K562 (cell line): Measurements from ENCODE around the gene ANKRD33. TPM values are rescaled to one million over a fixed set of nuclear protein-coding genes. Genes with fewer than 3 reads are reported as not detected.

ENCODE experiments used
- ATAC-seq: fragments of 200-7000 bp; cut with Tn5 transposase; 3 replicates; pipeline ENCODE4 v1.9.1; 2020; ENCODE audit warnings: moderate library complexity
- BruUV-seq: library from RNA; stranded (reverse); fragments of 400-500 nt; replicated peaks from 2 replicates; lab custom pipeline; 2021; lab: Mats Ljungman, UMichigan
- CTCF ChIA-PET: fragments of 300-600 bp; formaldehyde crosslinking; extraction: SDS; loops from one replicate; lab custom pipeline; 2021; ENCODE audit warnings: low intra/inter-chr PET ratio; lab: Yijun Ruan, JAX
- POLR2A ChIA-PET: fragments of 300-600, 350-650 bp; sonication (Branson Sonifier 250); formaldehyde crosslinking; extraction: SDS; loops from one replicate; lab custom pipeline; 2021; ENCODE audit warnings: antibody characterized with exemption, inconsistent platforms; lab: Yijun Ruan, JAX
- DNase-seq, 4 experiments: peaks; one replicate each; pipeline versions ENCODE4 v3.0.0 to v3.0.0-alpha.2; 2011 to 2018; ENCODE audit warnings: low spot score in 3 of 4, mixed read lengths in 3 of 4; ENCODE audit errors: extremely low read depth in 1 of 4
- FAIRE-seq: peaks from 2 replicates; lab custom pipeline; 2011; peaks lifted over from hg19 to GRCh38; lab: Jason Lieb, UNC
- H2AFZ ChIP-seq: 2 replicates; pipeline ENCODE4 v1.6.0; 2011; ENCODE audit warnings: low read depth, low read length, control low read depth, inconsistent platforms
- H3K27ac ChIP-seq: fragments of 200-600 bp; 3 replicates; pipeline ENCODE4 v1.8.0; 2011; ENCODE audit warnings: low read depth, mild to moderate bottlenecking, control low read depth, inconsistent platforms, low read length, moderate library complexity, mixed read lengths; ENCODE audit errors: extremely low read depth
- H3K27me3 ChIP-seq, 2 experiments: fragments of 300-600 bp in 1 of 2; 2 replicates in 1 of 2; 3 replicates in 1 of 2; pipeline versions ENCODE4 v1.6.0 to v1.8.0; 2011; ENCODE audit warnings: inconsistent platforms in 2 of 2, low read length in 2 of 2, mild to moderate bottlenecking in 1 of 2, mixed read lengths in 1 of 2, moderate library complexity in 1 of 2; ENCODE audit not compliant: control insufficient read depth in 2 of 2, insufficient read depth in 2 of 2
- H3K36me3 ChIP-seq: fragments of 300-600 bp; 3 replicates; pipeline ENCODE4 v1.8.0; 2011; ENCODE audit warnings: mild to moderate bottlenecking, low read length, inconsistent platforms; ENCODE audit not compliant: control insufficient read depth, insufficient read depth
- H3K4me1 ChIP-seq, 2 experiments: fragments of 200-600 bp in 1 of 2; replicated peaks in 1 of 2; 2 replicates in 1 of 2; 3 replicates in 1 of 2; pipeline versions ENCODE4 v1.5.1 to v1.8.0; 2011; ENCODE audit warnings: inconsistent platforms in 2 of 2, low read length in 2 of 2, mild to moderate bottlenecking in 1 of 2, mixed read lengths in 1 of 2, moderate library complexity in 1 of 2; ENCODE audit not compliant: control insufficient read depth in 2 of 2, insufficient read depth in 2 of 2
- H3K4me2 ChIP-seq: 2 replicates; pipeline ENCODE4 v1.6.1; 2011; ENCODE audit warnings: low read length, control low read depth, inconsistent platforms, mixed read lengths; ENCODE audit not compliant: insufficient read depth
- H3K4me3 ChIP-seq: fragments of 200-600 bp; sonication (generic), shearing (Covaris generic); 2 replicates; pipeline ENCODE4 v1.5.1; 2016; ENCODE audit warnings: control low read depth, inconsistent platforms
- H3K79me2 ChIP-seq: fragments of 200-600 bp; 3 replicates; pipeline ENCODE4 v1.8.0; 2011; ENCODE audit warnings: low read length, inconsistent platforms; ENCODE audit not compliant: control insufficient read depth, insufficient read depth
- H3K9ac ChIP-seq, 2 experiments: 2 replicates each; pipeline versions ENCODE4 v1.6.0 to v1.6.1; 2011; ENCODE audit warnings: low read depth in 2 of 2, low read length in 2 of 2, control low read depth in 1 of 2, inconsistent platforms in 1 of 2, mild to moderate bottlenecking in 1 of 2, mixed read lengths in 1 of 2; ENCODE audit not compliant: insufficient read depth in 1 of 2
- H3K9me1 ChIP-seq: one replicate; pipeline ENCODE4 v1.6.0; 2011; ENCODE audit warnings: inconsistent platforms, mild to moderate bottlenecking, low read length, moderate library complexity; ENCODE audit not compliant: control insufficient read depth, insufficient read depth
- H3K9me3 ChIP-seq: replicated peaks from 2 replicates; pipeline ENCODE4 v1.5.1; 2011; ENCODE audit warnings: low read depth, low read length, inconsistent platforms; ENCODE audit not compliant: control insufficient read depth, insufficient read depth
- H4K20me1 ChIP-seq: replicated peaks from 2 replicates; pipeline ENCODE4 v1.6.1; 2011; ENCODE audit warnings: low read length, inconsistent platforms, mixed read lengths; ENCODE audit not compliant: control insufficient read depth, insufficient read depth
- ADNP ChIP-seq: fragments of 200-800 bp; sonication (Bioruptor generic); IDR thresholded peaks from 2 replicates; pipeline ENCODE4 v1.6.1; 2016; ENCODE audit warnings: missing genetic modification characterization, missing compliant biosample characterization
- CCAR2 ChIP-seq: fragments of 200-400 bp; formaldehyde crosslinking; IDR thresholded peaks from 2 replicates; pipeline ENCODE4 v1.6.1; 2017; ENCODE audit warnings: mild to moderate bottlenecking, low read depth, low read length
- ELF2 ChIP-seq: fragments of 250-450 bp; sonication (Bioruptor Pico); IDR thresholded peaks from 2 replicates; pipeline ENCODE4 v1.5.0; 2021; ENCODE audit warnings: mild to moderate bottlenecking
- KLF10 ChIP-seq: fragments of 250-450 bp; sonication (Bioruptor Pico); IDR thresholded peaks from 2 replicates; pipeline ENCODE4 v1.6.1; 2021; ENCODE audit warnings: matching md5 sums
- RFX5 ChIP-seq: IDR thresholded peaks from 2 replicates; pipeline ENCODE4 v1.6.1; 2011; ENCODE audit warnings: low read depth, mild to moderate bottlenecking, improper control_type of control experiment, low read length
- SMARCC2 ChIP-seq: fragments of 450-650 bp; IDR thresholded peaks from 2 replicates; pipeline ENCODE4 v1.6.1; 2017; ENCODE audit warnings: antibody characterized with exemption, moderate library complexity, mild to moderate bottlenecking, low read depth
- TAF1 ChIP-seq: IDR thresholded peaks from 2 replicates; pipeline ENCODE4 v1.6.1; 2011; ENCODE audit warnings: mild to moderate bottlenecking, low read length, moderate library complexity; ENCODE audit not compliant: insufficient read depth, control insufficient read depth, severe bottlenecking; ENCODE audit errors: extremely low read depth
- TARDBP ChIP-seq: fragments of 450-650 bp; IDR thresholded peaks from 2 replicates; pipeline ENCODE4 v1.6.1; 2016
- TCF3 ChIP-seq: sonication (generic); formaldehyde crosslinking; IDR thresholded peaks from 2 replicates; pipeline ENCODE4 v1.4.0; 2020; ENCODE audit warnings: mild to moderate bottlenecking, missing genetic modification reagents
- ZBTB43 ChIP-seq: sonication (generic); formaldehyde crosslinking; IDR thresholded peaks from 2 replicates; pipeline ENCODE4 v1.8.0; 2023; ENCODE audit warnings: mild to moderate bottlenecking, missing genetic modification reagents
- ZFP1 ChIP-seq: fragments of 450-650 bp; formaldehyde crosslinking; IDR thresholded peaks from 2 replicates; pipeline ENCODE4 v1.4.0; 2020; ENCODE audit warnings: mild to moderate bottlenecking, mixed read lengths
- ZNF253 ChIP-seq: fragments of 250-450 bp; sonication (Bioruptor Pico); conservative IDR thresholded peaks from 2 replicates; pipeline ENCODE4 v1.6.1; 2021; ENCODE audit warnings: mild to moderate bottlenecking
- ZNF384 ChIP-seq: IDR thresholded peaks from 2 replicates; pipeline ENCODE4 v1.6.1; 2012; ENCODE audit warnings: low read depth, low read length, improper control_type of control experiment
- ZNF431 ChIP-seq: sonication (generic); formaldehyde crosslinking; IDR thresholded peaks from 2 replicates; pipeline ENCODE4 v1.8.0; 2022; ENCODE audit warnings: mild to moderate bottlenecking, missing genetic modification reagents
- ZNF780A ChIP-seq: fragments of 250-450 bp; sonication (Bioruptor Pico); IDR thresholded peaks from 2 replicates; pipeline ENCODE4 v1.5.0; 2021; ENCODE audit warnings: mild to moderate bottlenecking
- WGBS: fragments of 100-300 bp; shearing (Covaris generic); methylation state at CpG from one replicate; pipeline ENCODE4 v1.1.6; 2016; ENCODE audit warnings: low coverage, mixed read lengths; ENCODE audit not compliant: insufficient coverage; ENCODE audit errors: missing lambda C conversion rate; 5-methylcytosine and 5-hydroxymethylcytosine counted together
- in situ Hi-C: fragments of 300-500 bp; cut with MboI; formaldehyde crosslinking; loops from 4 replicates; pipeline ENCODE4 v1.15.0; 2018; ENCODE audit warnings: inconsistent platforms, mixed read lengths
- intact Hi-C: fragments of 100-400 bp; cut with micrococcal nuclease; formaldehyde crosslinking; loops from 2 replicates; pipeline ENCODE4 v1.14.2; 2022
- polyA plus RNA-seq, 8 experiments: library from polyadenylated mRNA; depleted of rRNA in 4 of 8; stranded (reverse) in 5 of 8; unstranded in 3 of 8; fragments of >200 nt; fragmentation: Nextera tagmentation in 2 of 8; fragmentation: Illumina TruSeq in 1 of 8; extraction: Ambion mirVana in 2 of 8; extraction: Trizol in 1 of 8; gene quantifications; 2 replicates each; pipeline versions ENCODE4 v1.2.1 to v1.2.3, GENCODE V29; 2011 to 2014; ENCODE audit warnings: inconsistent platforms in 1 of 8, missing spikeins in 1 of 8
- total RNA-seq, 7 experiments: library from RNA; depleted of rRNA in 6 of 7; stranded (reverse); fragments of >200 nt in 6 of 7; fragmentation: Illumina TruSeq in 2 of 7; extraction: Trizol in 2 of 7; gene quantifications; 2 replicates each; pipeline versions ENCODE4 v1.2.1 to v1.2.3, GENCODE V29; 2011 to 2021; ENCODE audit warnings: low replicate concordance in 1 of 7

ANKRD33 gene
- total and polyA plus RNA-seq, 9 of the 15 experiments (the other 6 are each of a cell fraction or from before 2014, with no cell fraction given) = 0.04 to 0.11 (median 0.07) TPM; not detected in 4

GRCh38 chr12:51863363-51863932 is 24.5 kb upstream of the ANKRD33 start:
- in situ Hi-C loops = no loop called here

More at GRCh38 chr12:51863363-51863932, 24.5 kb upstream of the ANKRD33 start:
- no peak for DNase-seq
- H3K9ac ChIP-seq = no peak overlapping the region; a peak in 1 of 4 replicates
- ATAC-seq = no peak
- no peak for FAIRE-seq
- H3K27ac ChIP-seq = no peak overlapping the region
- no peak overlapping the region for H2AFZ ChIP-seq
- no peaks in the 10 kb centered on the region for H3K79me2 ChIP-seq
- H3K4me2 ChIP-seq = no peak overlapping the region
- CTCF ChIA-PET = no interaction called here
- H3K4me1 ChIP-seq = peaks cover 0 to 10% of the 10 kb centered on the region in 2 experiments; a peak in 2 of 5 replicates
- no peaks in the 10 kb centered on the region for H3K9me3 ChIP-seq
- POLR2A ChIA-PET = interaction anchor here (1.1 kb wide), 1 partner anchor 12 kb away, joined by 5 read pairs; no protein-coding TSS in a partner anchor
- H3K27me3 ChIP-seq = peaks cover 34 to 79% of the 10 kb centered on the region in 2 experiments
- no peaks in the 10 kb centered on the region for H3K9me1 ChIP-seq
- no TSS peak for BruUV-seq
- WGBS = 12% methylated on average over 14 of the region's 17 CpGs
- no peaks in the 10 kb centered on the region for H3K36me3 ChIP-seq
- TF ChIP-seq TARDBP (no peak), TCF3 (CRISPR knock-in tag) (no peak), ZBTB43 (no peak), KLF10 (CRISPR knock-in tag) (no peak), ZFP1 (no peak), TAF1 (no peak), ELF2 (CRISPR knock-in tag) (no peak), SMARCC2 (no peak), ZNF431 (CRISPR knock-in tag) (no peak), CCAR2 (no peak), ZNF780A (no peak), ZNF253 (CRISPR knock-in tag) (no peak), RFX5 (no peak), ZNF384 (no peak), ADNP (tag) (no peak)
- peaks cover 9% of the 10 kb centered on the region for H4K20me1 ChIP-seq
- intact Hi-C loops = no loop called here
- H3K4me3 ChIP-seq = no peak overlapping the region
